Endodermal cell (in vitro differentiated cells): Measurements from ENCODE around the gene RNF220. TPM values are rescaled to one million over a fixed set of nuclear protein-coding genes. Genes with fewer than 3 reads are reported as not detected.

Source experiments
- DNase-seq: peaks from one replicate; pipeline ENCODE4 v3.0.0-alpha.2; 2017
- H3K27ac ChIP-seq: 2 replicates; pipeline ENCODE4 v1.5.1; 2013; ENCODE audit warnings: mild to moderate bottlenecking, low read depth, low read length, moderate library complexity
- H3K27me3 ChIP-seq: 2 replicates; pipeline ENCODE4 v1.6.1; 2013; ENCODE audit warnings: mild to moderate bottlenecking, low read length, moderate library complexity; ENCODE audit not compliant: insufficient read depth, control insufficient read depth, poor library complexity, severe bottlenecking
- H3K36me3 ChIP-seq: 2 replicates; pipeline ENCODE4 v1.7.0; 2013; ENCODE audit warnings: mild to moderate bottlenecking, low read length, moderate library complexity; ENCODE audit not compliant: control insufficient read depth, insufficient read depth
- H3K4me1 ChIP-seq: one replicate; pipeline ENCODE4 v1.7.0; 2013; ENCODE audit warnings: low read length; ENCODE audit not compliant: control insufficient read depth, insufficient read depth
- H3K4me3 ChIP-seq: 2 replicates; pipeline ENCODE4 v1.5.1; 2013; ENCODE audit warnings: mild to moderate bottlenecking, low read length, moderate library complexity
- H3K9ac ChIP-seq: 2 replicates; pipeline ENCODE4 v1.6.1; 2013; ENCODE audit warnings: mild to moderate bottlenecking, low read length, moderate library complexity; ENCODE audit not compliant: poor library complexity, severe bottlenecking; ENCODE audit errors: extremely low read depth
- H3K9me3 ChIP-seq: 2 replicates; pipeline ENCODE4 v1.6.1; 2013; ENCODE audit warnings: mild to moderate bottlenecking, low read length, moderate library complexity; ENCODE audit not compliant: control insufficient read depth
- H3K27ac Mint-ChIP-seq: 2 replicates; pipeline ENCODE4 v1.8.0; 2020; ENCODE audit warnings: mixed read lengths
- H3K27me3 Mint-ChIP-seq: 2 replicates; pipeline ENCODE4 v1.8.0; 2021; ENCODE audit warnings: mild to moderate bottlenecking, mixed read lengths; ENCODE audit not compliant: insufficient read depth
- H3K36me3 Mint-ChIP-seq: 2 replicates; pipeline ENCODE4 v1.8.0; 2020; ENCODE audit warnings: low read depth, mixed read lengths
- H3K4me1 Mint-ChIP-seq: 2 replicates; pipeline ENCODE4 v1.8.0; 2020; ENCODE audit warnings: mixed read lengths
- H3K4me3 Mint-ChIP-seq: 2 replicates; pipeline ENCODE4 v1.8.0; 2020; ENCODE audit warnings: mild to moderate bottlenecking, moderate library complexity, mixed read lengths
- H3K9me3 Mint-ChIP-seq: 2 replicates; pipeline ENCODE4 v1.8.0; 2020; ENCODE audit warnings: mild to moderate bottlenecking, mixed read lengths
- WGBS, 2 experiments: methylation state at CpG; one replicate each; pipeline versions ENCODE4 v1.1.5 to v1.1.7; 2013; ENCODE audit warnings: missing lambda C conversion rate in 2 of 2, mixed read lengths in 1 of 2; ENCODE audit not compliant: insufficient coverage in 1 of 2, insufficient read length in 1 of 2; 5-methylcytosine and 5-hydroxymethylcytosine counted together
- total RNA-seq, 2 donors: library from RNA; stranded (reverse); fragmentation: NEBNext Ultra II Directional in 1 of 2; extraction: Animal tissue kit (Norgen Biotek cat#: 25700) in 1 of 2; gene quantifications; 2 replicates in 1 of 2; 3 replicates in 1 of 2; pipeline ENCODE4 v1.2.1, GENCODE V29; 2021
- TF ChIP-seq, protein P1 (sequence below): fragments of 200-600 bp; sonication (generic); conservative IDR thresholded peaks from 2 replicates; pipeline ENCODE4 v1.5.0; 2021; ENCODE audit warnings: antibody characterized with exemption, mild to moderate bottlenecking

Gene RNF220
- total RNA-seq, 2 donors from 2014 or later: 94.6 to 95.5 TPM

DNA sequence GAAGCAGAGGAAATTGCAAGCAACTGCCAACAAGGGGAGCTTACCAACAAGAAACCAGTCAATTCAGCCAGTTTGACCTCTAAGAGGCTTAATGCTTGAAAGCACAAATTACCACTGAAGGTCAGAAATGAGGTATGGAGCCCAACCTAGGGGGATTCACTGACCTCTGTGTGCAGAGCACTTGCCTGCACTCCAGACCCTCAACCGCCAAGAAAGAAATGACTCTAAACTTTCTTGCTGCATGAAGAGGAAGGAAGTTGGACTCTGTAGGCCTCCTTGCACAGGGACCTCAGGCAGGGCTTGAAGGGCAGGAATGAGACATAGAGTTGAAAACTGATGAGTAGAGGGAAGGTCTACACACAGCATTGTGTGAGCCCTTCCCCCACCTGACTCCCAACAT is 279.5 kb downstream of the RNF220 start:
- H3K9me3 ChIP-seq: no peaks in the 10 kb centered on the region
- no peaks in the 10 kb centered on the region for H3K4me1 ChIP-seq
- Mint-ChIP-seq H3K36me3 (peaks cover 13% of the 10 kb centered on the region), H3K27me3 (no peaks in the 10 kb centered on the region), H3K27ac (no peak overlapping the region), H3K4me3 (no peak overlapping the region), H3K4me1 (peaks cover 13% of the 10 kb centered on the region), H3K9me3 (peaks cover 2% of the 10 kb centered on the region)
- H3K4me3 ChIP-seq: no peak overlapping the region
- H3K27me3 ChIP-seq: no peaks in the 10 kb centered on the region
- TF ChIP-seq, protein P1, sequence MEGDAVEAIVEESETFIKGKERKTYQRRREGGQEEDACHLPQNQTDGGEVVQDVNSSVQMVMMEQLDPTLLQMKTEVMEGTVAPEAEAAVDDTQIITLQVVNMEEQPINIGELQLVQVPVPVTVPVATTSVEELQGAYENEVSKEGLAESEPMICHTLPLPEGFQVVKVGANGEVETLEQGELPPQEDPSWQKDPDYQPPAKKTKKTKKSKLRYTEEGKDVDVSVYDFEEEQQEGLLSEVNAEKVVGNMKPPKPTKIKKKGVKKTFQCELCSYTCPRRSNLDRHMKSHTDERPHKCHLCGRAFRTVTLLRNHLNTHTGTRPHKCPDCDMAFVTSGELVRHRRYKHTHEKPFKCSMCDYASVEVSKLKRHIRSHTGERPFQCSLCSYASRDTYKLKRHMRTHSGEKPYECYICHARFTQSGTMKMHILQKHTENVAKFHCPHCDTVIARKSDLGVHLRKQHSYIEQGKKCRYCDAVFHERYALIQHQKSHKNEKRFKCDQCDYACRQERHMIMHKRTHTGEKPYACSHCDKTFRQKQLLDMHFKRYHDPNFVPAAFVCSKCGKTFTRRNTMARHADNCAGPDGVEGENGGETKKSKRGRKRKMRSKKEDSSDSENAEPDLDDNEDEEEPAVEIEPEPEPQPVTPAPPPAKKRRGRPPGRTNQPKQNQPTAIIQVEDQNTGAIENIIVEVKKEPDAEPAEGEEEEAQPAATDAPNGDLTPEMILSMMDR: no peak
- no peak for DNase-seq
- WGBS, 2 experiments: 100% methylated on average over 1 of the region's 1 CpG; no CpG with 5 or more reads in 1 of the 2 experiments
- no peak overlapping the region for H3K9ac ChIP-seq
- H3K36me3 ChIP-seq: no peaks in the 10 kb centered on the region
- no peak overlapping the region for H3K27ac ChIP-seq

DNA sequence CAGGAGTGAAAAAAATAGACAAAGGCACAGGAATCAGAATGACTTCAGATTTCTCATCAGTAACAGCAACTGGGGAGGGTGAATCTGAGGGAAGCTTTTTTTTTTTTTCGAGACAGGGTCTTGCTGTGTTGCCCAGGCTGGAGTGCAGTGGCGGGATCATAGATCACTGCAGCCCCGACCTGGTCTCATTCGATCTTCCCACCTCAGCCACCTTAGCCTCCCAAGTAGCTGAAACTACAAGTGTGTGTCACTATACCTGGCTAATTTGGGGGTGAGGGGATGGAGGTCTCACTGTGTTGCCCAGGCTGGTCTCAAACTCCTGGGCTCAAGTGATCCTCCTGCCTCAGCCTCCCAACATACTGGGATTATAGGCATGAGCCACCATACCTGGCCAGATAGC is 280.2 kb downstream of the RNF220 start:
- TF ChIP-seq, protein P1: no peak
- Mint-ChIP-seq H3K36me3 (peaks cover 9% of the 10 kb centered on the region), H3K27me3 (no peaks in the 10 kb centered on the region), H3K9me3 (peaks cover 2% of the 10 kb centered on the region), H3K4me3 (no peak overlapping the region), H3K4me1 (peaks cover 13% of the 10 kb centered on the region), H3K27ac (no peak overlapping the region)
- DNase-seq: no peak
- Histone ChIP-seq H3K4me1 (no peaks in the 10 kb centered on the region), H3K9me3 (no peaks in the 10 kb centered on the region), H3K27me3 (no peaks in the 10 kb centered on the region), H3K27ac (no peak overlapping the region), H3K4me3 (no peak overlapping the region), H3K36me3 (no peaks in the 10 kb centered on the region), H3K9ac (no peak overlapping the region)
- WGBS, 2 experiments: 95% methylated on average over 4 of the region's 4 CpGs; no CpG with 5 or more reads in 1 of the 2 experiments

DNA sequence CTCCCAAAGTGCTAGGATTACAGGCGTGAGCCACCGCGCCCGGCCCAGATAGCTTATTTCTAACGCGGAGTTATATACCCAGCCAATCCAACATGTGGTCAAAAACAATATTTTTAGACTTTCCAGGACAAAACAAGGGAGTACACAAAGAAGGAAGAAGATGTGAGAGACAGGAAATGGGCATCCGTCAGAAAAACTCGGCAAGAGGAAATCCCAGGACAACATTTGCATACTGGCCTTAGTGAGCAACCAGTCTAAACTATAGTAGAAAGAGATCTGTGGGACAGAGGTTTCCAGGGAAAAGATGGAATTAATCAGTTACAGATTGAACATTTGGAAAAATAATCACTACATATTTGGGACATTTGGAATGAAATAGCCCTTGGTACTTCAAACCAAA is 280.8 kb downstream of the RNF220 start:
- 87 to 94% methylated on average over 6 to 8 of the region's 8 CpGs for WGBS, 2 experiments
- peaks cover 13% of the 10 kb centered on the region for H3K4me1 Mint-ChIP-seq
- H3K4me1 ChIP-seq: no peaks in the 10 kb centered on the region

More for the DNA sequence above, 280.8 kb downstream of the RNF220 start:
- Histone ChIP-seq H3K27ac (no peak overlapping the region), H3K36me3 (no peaks in the 10 kb centered on the region), H3K4me3 (no peak overlapping the region), H3K9me3 (no peaks in the 10 kb centered on the region), H3K27me3 (no peaks in the 10 kb centered on the region), H3K9ac (no peak overlapping the region)
- peaks cover 2% of the 10 kb centered on the region for H3K9me3 Mint-ChIP-seq
- H3K4me3 Mint-ChIP-seq: no peak overlapping the region
- H3K27me3 Mint-ChIP-seq: no peaks in the 10 kb centered on the region
- no peak overlapping the region for H3K27ac Mint-ChIP-seq
- H3K36me3 Mint-ChIP-seq: peaks cover 9% of the 10 kb centered on the region
- DNase-seq: no peak
- TF ChIP-seq, protein P1: no peak
